Eye (tissue), 1 donor: ENCODE results near the gene CACNA2D2.

Experiments
- DNase-seq: peaks from one replicate; pipeline ENCODE4 v3.0.0-alpha.2; 2015

CACNA2D2 gene

DNA sequence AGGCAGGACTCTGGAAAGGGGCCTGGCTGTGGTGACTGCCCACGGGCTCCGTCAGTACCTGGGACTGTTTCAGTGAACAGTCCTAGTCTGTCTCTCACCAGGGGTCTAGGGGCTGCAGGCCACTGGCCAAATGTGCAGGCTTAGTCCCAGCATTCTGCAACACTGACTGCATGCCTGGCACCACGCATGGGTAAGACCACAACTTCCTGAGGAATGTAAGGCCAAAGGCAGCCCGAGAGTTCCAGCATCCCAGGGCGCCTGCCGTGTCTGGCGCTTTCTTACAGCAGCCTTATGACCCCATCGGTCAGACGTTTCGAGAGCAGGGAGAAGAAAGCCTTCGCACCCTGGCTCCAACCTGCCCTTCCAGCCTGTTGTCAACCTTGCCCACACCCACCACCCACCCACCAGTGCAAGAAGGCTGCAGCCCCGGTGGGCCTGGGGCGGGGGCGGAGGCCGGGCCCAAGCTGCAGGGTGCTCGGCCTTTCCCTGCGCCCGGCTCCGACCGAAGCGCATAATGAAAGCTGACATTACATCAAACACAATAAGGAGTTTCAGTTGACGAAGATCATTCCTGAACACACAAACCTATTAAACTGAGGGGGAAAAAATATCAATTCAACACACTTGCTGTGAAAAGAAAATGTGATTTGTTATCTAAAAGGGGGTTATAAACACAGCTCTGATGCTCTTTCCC lies 114.6 kb downstream of the CACNA2D2 start:
- DNase-seq, result peak; percentile 74

DNA sequence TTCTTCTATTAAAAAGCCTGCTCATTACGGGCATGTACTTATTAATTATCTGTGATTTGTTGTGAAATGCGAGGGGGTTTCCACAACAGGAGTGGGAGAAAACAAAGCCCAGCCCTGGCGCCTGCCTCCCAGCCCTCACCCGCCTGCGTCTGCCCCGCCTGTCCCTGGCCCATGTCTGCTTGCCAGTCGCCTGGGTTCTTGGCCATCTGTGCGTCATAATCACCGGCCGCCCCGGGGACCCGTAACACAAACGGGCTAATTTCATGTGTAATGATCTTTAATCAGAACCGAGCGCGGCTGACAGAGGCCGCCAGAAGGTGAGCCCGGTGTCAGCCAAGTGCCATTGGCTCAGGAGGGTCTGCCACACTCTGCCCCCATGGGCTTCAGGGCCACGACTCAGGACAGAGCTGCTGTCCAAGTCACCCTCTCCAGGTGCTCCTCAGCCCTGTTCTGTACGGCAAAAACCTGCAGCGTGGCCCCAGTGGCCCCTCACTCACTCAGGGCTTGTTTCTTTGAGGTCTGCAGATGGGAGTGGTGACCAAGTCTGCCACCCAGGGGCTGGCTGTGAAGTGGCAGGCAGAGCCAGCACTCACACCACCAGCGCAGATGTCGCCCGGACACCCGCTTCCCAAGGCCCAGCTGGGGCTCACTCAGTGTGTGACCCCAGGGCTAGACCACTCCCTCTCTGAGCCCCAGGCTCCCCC lies 115.3 kb downstream of the CACNA2D2 start:
- peak; percentile 87 for DNase-seq

DNA sequence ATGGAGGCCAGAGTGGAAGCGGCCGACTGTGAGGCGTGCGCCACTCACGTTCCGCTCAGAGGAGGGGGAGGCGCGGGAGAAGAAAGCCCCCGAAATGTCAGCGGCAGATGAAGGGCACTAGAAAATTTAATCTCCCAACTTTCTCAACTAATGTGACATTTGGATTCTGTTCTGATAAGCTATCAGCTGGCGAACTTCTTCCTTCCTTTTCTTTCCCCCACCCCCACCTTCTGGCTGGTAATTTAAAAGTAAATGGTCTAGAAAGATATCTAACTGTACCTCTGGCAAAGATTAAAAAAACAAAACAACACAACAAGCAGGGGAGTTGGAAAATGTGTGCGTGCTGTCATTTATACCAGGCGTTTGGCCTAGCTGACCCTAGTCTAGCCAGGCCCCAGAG lies 117.7 kb downstream of the CACNA2D2 start:
- DNase-seq, result no peak

DNA sequence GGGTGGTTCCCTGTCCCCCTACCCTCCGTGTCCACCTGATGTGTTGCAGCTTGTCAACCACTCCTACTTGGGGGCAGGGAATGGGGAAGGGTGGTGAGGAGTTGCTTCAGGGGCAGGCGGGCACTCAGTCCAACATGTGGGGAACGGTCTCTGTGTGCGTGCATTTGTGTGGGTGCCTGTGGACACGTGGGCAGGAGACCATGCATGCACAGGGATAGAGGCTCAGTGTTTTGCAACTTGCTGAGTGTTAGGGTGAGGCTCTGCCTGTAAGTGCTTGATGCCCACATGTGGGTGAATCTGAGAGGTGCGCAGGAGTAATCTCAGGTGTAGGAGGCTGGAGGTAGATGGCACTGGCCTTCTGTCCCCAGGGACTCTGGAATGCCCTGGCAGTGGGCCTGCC lies 119.7 kb downstream of the CACNA2D2 start:
- no peak for DNase-seq

DNA sequence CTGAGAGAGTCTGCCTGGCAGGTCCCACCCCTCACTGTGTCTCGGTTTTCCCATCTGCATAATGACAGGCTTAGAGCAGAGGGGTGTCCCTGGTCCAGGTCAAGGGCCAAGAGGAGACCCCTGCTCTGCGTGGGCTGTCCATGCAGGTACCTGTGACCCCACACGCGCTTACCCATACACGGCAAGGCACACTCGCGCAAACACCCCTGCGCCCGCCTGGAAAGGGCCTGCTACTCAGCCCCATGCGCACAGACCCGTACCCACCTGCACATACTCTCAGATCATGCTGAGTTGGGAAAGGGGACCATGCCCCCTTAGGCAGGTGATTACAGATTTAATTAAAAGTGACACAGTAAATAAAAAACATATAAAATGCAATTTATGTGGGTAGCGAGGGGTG lies 120.7 kb downstream of the CACNA2D2 start:
- DNase-seq, result no peak

DNA sequence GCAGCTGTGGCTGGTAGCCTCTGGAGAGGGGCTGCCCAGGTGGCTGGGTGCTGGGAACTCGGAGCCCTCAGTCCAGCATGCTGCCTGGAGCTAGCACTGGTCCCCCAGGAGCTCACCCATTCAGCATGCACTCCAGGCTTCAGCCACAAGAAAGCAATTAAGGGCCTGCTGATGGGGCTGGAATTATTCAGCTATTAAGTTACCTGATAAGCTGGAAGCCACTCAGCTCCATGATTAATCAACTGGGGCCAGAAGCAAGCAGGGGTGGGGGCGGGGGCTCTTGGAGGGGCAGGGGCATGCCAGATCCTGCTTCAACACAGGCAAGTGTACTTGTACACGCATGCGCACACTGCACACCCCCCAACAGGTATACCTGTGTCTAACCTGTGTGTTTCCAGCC lies 122.1 kb downstream of the CACNA2D2 start:
- DNase-seq, result peak; percentile 41

DNA sequence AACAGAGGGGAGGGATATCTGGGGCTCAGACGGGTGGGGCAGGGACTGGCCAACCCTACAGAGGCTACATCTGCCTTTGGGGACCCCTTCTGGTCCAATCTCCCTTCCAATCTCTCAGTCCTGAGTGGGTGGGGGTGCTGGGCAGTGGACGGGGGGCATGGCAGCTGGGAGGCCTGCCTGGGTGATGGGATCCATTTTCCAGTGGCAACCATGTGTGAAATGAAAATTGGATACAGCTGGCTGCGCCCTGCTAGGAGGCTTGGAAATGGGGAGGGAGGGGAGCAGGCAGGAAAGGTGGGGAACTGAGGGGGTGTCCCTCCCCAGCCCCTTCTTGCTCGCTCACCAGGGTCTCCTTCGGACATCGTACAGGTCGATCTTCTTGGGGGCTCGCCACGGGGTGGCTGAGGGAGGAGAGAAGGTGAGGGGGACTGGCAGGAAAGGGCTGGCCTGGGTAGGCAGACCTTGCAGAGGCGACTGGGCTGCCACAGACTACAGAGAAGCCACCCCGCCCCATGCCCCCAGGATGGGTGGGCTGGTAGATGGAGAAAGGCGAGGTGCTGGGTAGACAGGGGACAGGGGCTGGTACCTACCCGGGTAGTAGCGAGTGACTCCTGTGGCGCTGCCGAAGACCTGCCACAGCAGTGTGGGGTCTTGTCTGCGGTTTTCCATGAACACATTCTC lies 122.9 kb downstream of the CACNA2D2 start:
- DNase-seq, result peak; percentile 74

DNA sequence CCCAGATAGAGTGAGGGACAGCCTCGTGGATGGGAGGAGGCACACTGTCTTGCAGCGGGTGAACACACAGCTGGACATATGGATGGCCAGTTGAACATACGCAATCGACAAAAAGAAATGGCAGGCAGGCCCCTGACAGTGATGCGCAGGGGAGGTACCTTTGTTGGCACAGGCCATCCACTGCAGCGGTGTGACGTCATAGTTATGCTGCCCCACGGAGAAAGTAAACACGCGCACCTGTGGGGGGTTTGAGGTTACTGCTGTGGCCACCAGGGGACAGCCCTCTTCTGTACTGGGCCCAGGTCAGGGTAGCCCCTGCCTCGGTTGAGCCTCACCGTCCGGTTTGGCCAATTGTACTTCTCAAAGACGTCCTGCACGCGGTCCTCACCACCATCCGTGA lies 124.7 kb downstream of the CACNA2D2 start:
- peak; percentile 1 for DNase-seq

DNA sequence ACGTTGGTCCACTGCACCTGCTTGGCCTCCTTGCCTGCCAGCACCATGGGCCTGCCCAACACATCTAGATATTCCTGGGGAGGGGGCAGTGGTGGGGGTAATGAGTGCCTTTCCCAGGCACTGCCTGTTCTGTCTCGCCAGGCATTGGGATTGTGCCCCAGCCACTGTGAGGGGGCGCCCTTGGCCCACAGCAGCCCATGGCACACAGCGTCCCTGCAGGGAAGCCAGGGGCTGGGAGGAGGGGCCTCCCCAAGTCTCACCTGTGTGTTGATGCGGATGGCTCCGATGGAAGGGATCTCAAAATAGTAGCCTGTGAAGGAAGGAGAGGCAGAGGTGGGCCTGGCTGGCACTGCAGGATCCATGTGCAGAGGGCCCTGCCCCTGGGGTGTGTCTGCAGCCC lies 125.4 kb downstream of the CACNA2D2 start:
- peak; percentile 1 for DNase-seq

DNA sequence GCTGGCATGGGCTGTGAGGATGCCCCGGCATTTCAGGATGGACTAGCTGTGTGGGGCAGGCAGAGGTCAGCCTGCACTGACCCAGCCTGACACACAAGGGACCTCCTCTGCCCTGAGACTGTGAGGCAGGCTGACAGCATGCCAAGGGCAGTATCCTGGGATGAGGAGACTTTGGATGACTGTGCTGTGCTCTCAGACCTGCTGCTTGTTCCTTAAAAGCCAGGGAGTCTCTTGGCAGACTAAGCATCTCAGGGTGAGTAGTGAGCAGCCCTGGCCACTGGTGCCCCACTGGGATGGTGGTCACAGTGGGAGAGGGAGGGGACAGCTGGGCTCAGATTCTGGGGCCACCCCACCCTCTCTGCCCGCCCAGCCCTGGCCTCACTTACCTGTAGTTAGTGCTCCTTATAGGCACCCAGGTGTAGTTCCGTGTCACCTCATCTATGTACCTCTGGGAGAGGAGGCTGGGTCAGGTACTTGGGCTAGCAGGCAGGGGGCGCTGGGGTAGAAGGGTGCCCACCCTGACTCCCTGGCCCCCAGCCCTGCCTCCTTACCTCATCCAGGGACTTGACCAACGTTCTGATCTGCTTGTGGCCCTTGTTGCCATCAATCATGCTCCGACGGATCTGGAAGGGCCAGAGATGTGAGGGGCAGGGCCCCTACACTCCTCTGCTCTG lies 128.0 kb downstream of the CACNA2D2 start:
- no peak for DNase-seq

DNA sequence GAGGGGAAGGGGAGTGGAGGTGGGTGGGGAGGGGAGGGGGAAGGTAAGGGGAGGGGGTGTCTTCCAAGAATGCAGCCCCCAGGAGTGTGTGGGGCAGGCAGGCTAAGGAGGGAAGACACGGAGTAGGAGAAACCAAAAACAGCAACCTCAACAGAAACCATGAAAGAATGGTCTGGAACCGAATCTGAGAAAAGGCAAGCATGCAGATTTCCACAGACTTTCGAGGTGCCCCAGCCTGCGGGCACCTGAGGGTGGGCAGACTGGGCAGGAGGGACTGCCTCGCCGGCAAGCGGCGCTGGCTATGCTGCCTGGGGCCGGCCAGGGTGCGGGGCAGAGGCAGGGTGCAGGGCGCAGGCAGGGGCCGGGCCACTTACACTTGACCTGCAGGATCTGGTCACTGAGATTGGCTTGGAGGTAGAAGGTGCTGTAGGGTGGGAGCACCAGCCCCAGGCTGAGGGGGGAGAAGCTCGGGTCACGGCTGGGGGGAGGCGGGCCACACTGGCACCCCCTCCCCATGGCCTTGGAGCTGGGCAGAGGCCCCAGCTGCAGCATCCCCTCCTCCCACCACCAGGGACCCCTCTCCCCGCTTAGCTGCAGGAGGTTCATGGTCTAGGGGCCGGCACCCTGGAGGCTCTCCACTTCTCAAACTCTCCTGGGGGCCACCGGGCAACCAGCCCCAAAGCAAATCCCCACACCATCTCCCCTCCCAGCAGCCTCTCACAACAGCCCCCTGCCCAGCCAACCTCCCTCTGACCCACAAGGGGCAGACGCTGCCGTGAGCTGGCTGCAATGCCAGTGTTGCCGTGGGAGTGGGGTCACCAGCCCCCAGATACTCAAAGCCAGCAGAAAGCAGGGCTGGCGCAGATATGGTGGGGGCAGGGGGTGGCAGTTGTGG lies 128.8 kb downstream of the CACNA2D2 start:
- DNase-seq, result peak; percentile 37

DNA sequence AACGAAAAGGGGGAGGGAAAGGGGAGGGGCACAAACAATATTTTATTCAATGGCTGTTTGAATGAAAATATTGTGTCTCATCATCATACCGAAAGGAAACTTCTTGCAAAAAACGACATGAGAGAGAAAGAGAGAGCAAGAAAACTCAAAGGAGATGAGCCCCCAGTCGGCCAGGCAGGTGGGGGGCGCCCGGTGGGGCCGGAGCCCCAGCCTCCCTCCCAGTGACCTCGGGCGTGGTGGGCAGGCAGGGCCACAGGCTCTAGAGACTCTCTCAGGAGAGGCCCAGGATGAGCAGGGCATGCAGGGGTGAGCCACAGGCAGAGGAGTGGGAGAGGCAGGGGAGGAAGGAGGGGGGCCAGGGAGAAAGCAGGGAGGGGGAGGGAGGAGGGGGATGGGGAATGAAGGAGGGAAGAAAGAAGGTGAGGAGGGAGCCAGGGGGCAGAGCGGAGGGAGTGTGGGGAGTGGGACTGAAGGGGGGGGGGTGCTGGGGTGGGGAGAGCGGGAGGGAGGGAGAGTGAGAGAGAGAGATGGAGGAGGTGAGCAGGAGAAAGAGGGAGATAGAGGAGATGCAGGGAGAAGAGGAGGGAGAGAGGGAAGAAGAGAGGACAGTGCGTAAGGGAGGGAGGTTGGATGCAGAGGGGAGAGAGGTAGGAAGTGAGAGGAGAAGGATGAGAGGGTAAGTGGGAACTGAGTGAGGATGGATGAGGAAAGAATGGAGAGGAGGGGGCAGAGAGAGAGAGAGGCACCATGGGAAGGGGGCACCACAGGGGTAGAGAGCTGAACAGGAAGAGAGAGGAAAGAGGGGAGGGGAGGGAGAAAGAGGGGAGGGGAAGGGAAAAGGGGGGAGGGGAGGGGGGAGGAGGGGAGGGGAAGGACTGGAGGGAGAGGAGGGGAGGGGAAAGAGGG lies 130.0 kb downstream of the CACNA2D2 start:
- DNase-seq, result peak; percentile 85

DNA sequence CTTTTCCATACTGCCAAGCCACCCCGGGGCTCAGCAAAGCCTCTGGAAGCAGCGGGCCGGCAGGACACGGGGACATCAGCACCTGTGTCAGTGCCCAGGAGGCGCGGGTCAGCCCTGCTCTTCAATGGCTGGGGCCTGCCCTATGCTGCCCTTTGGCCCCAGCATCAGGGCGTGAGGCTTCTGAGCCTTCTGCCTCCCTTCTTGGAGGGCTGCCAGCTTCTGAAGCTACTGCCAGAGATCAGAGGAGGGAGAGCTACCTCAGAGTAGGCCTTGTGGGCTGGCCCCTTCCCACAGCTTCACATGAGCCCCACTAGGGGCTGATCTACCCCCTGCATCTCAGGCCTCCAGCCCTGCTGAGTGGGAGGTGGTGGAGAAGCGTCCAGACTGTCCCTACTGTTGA lies 131.1 kb downstream of the CACNA2D2 start:
- peak; percentile 68 for DNase-seq

DNA sequence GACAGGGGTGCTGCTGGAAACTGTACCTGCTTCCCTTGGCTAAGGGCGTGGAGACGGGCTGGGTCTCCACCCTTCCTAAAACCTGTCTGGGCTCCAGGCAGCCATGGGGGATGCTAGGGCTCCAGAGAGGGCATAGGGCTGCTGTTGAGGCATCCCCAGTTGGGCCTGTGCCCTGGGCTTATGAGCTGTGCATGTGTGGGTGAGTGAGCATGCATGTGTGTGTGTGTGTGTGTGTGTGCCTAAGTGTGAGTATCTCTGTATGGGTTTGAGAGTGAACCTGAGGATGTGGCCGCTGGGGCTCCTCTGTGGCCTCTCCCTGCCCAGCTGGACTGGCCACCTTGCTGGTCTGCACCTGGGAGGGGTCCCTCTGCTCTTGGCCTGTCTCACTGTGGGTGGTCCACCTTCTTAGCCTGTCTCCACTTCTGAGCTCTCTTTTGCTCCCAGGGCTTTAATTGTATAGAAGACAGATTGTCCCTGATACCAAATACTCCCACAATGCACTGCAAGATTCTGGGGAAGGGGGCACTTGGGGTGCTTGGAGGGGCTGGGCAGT lies 132.2 kb downstream of the CACNA2D2 start:
- peak; percentile 55 for DNase-seq

DNA sequence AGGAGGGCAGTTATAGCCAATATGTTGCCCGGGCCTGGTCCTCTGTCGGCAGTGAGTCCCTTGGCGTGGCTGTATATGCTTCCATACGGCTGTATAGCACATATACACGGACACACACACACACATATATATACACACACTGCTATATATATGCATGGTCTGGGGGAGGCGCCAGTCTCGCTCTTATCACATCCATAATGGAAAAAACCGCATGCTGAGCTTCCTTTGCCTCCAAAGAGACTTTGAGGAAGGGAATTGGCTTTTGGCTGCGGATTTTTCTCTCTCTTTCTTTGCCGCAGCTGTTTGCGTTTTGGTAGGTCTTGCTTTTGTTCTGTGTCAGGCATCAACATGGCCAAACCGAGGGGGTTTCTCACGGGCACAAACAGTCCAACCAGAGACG lies 132.8 kb downstream of the CACNA2D2 start:
- DNase-seq, result peak; percentile 80

DNA sequence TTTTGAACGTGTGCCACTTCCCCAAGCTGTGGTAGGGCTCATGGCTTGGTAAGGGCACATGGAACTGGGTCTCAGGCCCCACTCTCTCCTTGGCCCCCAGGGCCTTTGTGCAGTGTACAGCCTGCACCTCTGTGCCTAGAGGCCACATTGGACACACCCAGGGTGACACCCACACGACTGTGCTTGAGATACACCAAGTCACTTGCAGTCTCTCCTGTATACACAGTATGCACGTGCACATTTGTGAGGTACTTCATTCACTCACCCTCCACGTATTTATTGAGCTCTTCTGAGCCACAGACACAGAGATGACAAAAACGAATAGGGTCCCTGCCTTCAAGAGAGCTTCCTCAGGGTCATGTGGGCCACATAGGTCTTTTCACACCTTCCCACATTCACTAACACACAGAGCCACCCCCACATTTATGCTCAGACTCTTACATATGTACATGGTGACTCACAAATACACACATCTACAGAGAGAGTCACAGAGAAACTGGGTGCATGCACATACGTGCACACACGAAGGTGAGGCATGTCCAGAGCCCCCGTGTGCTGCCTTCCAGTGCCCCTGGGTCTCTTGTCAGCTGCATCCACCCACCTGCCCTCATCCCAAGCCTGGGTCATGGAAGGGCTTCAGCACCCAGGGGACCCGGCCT lies 134.3 kb downstream of the CACNA2D2 start:
- no peak for DNase-seq

DNA sequence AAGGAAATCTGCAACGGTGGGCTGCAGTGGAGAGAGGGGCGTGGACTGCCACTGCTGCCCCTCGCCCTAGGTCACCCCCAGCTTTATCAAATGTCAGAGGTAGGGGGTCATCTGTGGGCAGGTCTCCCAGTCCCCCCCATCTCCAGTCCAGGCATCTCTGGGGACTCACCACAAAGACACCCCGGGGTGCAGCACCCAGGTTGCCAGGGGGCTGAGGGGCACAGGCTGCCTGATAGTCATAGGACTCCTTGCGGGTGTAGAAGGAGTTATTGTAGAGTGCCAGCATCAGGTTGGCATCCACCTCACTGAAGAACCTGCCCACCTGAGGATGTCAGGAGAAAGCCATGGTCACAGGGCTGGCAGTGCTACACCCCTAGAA lies 137.6 kb downstream of the CACNA2D2 start:
- no peak for DNase-seq

DNA sequence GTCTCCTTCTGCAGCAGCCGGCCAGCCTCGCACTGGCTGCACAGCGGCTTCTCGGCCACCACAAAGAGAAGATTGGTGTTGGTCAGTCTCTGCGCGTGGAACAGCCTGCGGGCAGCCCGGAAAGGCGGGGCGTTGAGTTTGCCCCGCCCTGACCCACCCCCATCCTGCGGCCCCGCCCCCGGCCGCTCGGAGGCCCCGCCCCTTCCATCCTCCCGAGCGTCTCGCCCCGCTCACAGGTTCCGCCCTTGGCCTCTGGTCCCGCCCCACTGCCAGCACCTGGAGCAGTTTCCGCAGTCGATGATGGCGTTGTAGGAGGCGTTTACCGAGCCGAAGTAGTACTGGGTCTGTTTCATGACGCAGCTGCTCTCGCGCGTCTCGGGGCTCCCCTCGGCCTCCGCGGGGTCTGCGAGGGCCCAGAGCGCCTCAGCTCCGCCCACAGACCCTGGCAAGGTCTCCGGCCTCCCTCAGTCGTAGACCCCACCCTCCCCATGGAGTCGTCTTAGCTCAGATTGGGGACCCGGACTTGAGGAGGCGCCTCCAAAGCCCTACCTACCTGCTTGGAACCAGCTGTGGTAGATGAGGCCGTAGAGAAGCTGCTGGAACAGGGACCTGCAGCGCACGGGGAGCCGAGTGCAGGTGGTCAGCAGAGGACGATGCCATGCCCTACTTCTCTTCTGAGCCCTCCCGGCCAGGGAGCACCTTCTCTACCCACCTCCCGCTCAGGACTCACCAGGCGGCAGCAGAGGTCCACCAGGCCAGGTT lies 138.2 kb downstream of the CACNA2D2 start:
- DNase-seq, result peak; percentile 88

DNA sequence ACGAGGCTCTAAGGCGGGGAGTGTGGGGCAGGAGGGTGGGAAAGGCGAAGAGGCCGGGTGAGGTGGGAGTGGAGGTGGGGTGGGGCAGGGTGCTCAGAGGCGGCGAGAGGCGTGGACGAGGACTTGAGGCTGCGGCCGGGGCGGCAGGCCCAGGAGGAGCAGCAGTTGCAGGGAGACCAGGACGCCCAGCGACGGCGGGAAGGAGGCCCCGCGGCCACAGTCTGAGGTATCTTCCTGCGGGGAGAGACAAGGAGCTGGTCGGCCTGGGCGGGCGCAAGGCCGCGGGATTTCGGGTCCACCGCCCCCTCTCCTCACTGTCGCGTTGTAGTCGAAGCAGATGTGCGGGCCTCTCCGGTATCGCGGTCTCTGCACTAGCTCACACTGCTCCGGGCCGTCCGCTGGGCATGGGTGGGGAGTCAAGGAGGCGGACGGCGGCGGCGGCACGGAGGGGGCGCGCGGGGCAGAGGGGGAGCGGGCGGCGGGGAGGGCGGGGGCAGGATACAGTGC lies 138.8 kb downstream of the CACNA2D2 start:
- peak; percentile 79 for DNase-seq

DNA sequence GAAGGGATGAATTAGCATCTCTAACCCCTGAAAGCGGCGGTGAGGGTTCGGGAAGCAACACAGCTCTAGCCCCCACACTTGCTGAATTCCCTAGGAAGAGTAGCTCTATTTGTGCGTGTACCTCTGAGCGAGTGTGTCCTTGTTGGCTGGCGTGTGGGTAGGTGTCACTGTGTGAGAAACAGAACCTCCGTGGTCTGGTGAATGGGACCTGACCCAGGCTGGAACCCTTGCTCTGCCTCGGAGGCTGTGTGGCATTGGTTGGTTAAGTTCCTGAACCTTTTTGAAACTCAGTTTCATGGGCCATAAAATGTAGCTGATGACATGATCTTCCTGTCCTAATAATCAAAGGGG lies 143.7 kb downstream of the CACNA2D2 start:
- no peak for DNase-seq
